Liver (tissue), 9 donors: ENCODE results near the gene BEX1. TPM values are rescaled to one million over a fixed set of nuclear protein-coding genes. Genes with fewer than 3 reads are reported as not detected.
"Not testable (repeated sequence)": the region's sequence is repeated elsewhere in the genome, so short reads cannot be mapped to it uniquely, and the experiment has no call there.

Experiments used
- DNase-seq: peaks from one replicate; pipeline ENCODE4 v3.0.0-alpha.2; 2017; ENCODE audit warnings: low spot score
- H3K27ac ChIP-seq, 2 donors: one replicate each; pipeline ENCODE4 v1.7.0; 2013; ENCODE audit warnings: inconsistent platforms in 2 of 2, low read length in 2 of 2, control low read depth in 1 of 2, low read depth in 1 of 2, mild to moderate bottlenecking in 1 of 2
- H3K27me3 ChIP-seq, 4 donors: one replicate each; pipeline versions ENCODE4 v1.6.1 to v1.7.0; 2013; ENCODE audit warnings: low read length in 3 of 4, inconsistent platforms in 1 of 4, mild to moderate bottlenecking in 1 of 4, moderate library complexity in 1 of 4; ENCODE audit not compliant: control insufficient read depth in 4 of 4, insufficient read depth in 4 of 4
- H3K36me3 ChIP-seq, 4 donors: one replicate each; pipeline versions ENCODE4 v1.6.1 to v1.7.0; 2013; ENCODE audit warnings: low read length in 3 of 4, mild to moderate bottlenecking in 3 of 4, low read depth in 1 of 4, moderate library complexity in 1 of 4; ENCODE audit not compliant: control insufficient read depth in 4 of 4, insufficient read depth in 3 of 4
- H3K4me1 ChIP-seq, 4 donors: one replicate each; pipeline versions ENCODE4 v1.6.1 to v1.7.0; 2013; ENCODE audit warnings: low read length in 3 of 4, mild to moderate bottlenecking in 3 of 4, moderate library complexity in 1 of 4; ENCODE audit not compliant: control insufficient read depth in 4 of 4, insufficient read depth in 4 of 4
- H3K4me3 ChIP-seq, 3 donors: one replicate each; pipeline versions ENCODE4 v1.6.1 to v1.7.0; 2013; ENCODE audit warnings: low read length in 3 of 3, control low read depth in 1 of 3, low read depth in 1 of 3, mild to moderate bottlenecking in 1 of 3
- H3K9ac ChIP-seq, 2 donors: one replicate each; pipeline ENCODE4 v1.7.0; 2013; ENCODE audit warnings: low read length in 2 of 2, mild to moderate bottlenecking in 2 of 2, moderate library complexity in 2 of 2, control low read depth in 1 of 2, low read depth in 1 of 2
- H3K9me3 ChIP-seq, 4 donors: one replicate each; pipeline versions ENCODE4 v1.6.1 to v1.7.0; 2013; ENCODE audit warnings: low read length in 3 of 4; ENCODE audit not compliant: control insufficient read depth in 4 of 4
- GABPA ChIP-seq, 2 donors: IDR thresholded peaks in 1 of 2; conservative IDR thresholded peaks in 1 of 2; 2 replicates each; pipeline ENCODE4 v1.6.1; 2016; ENCODE audit warnings: antibody characterized with exemption in 2 of 2, mild to moderate bottlenecking in 1 of 2, moderate library complexity in 1 of 2
- HNF4A ChIP-seq, 2 donors: conservative IDR thresholded peaks; 2 replicates each; pipeline ENCODE4 v1.6.1; 2016; ENCODE audit warnings: antibody characterized with exemption in 2 of 2, mild to moderate bottlenecking in 2 of 2
- HNF4G ChIP-seq: IDR thresholded peaks from 2 replicates; pipeline ENCODE4 v1.6.1; 2016; ENCODE audit warnings: antibody characterized with exemption
- JUND ChIP-seq, 2 donors: IDR thresholded peaks; 2 replicates each; pipeline ENCODE4 v1.6.1; 2016; ENCODE audit warnings: antibody characterized with exemption in 2 of 2
- NR2F2 ChIP-seq: IDR thresholded peaks from 2 replicates; pipeline ENCODE4 v1.6.1; 2016; ENCODE audit warnings: antibody characterized with exemption
- RXRA ChIP-seq, 2 donors: IDR thresholded peaks; 2 replicates each; pipeline ENCODE4 v1.6.1; 2017 to 2018; ENCODE audit warnings: antibody characterized with exemption in 2 of 2, mild to moderate bottlenecking in 1 of 2
- SP1 ChIP-seq: IDR thresholded peaks from 2 replicates; pipeline ENCODE4 v1.6.1; 2018; ENCODE audit warnings: antibody characterized with exemption, mild to moderate bottlenecking
- YY1 ChIP-seq: IDR thresholded peaks from 2 replicates; pipeline ENCODE4 v1.6.1; 2016; ENCODE audit warnings: antibody characterized with exemption, mild to moderate bottlenecking
- WGBS: extraction: QIAGEN DNeasy Blood & Tissue Kit; methylation state at CpG from one replicate; pipeline ENCODE4 v1.1.7; 2013; 5-methylcytosine and 5-hydroxymethylcytosine counted together
- polyA plus RNA-seq, 2 donors: library from polyadenylated mRNA; stranded (reverse) in 1 of 2; unstranded in 1 of 2; fragments of 200-250 nt in 1 of 2; fragments of >200 nt in 1 of 2; fragmentation: Nextera tagmentation in 1 of 2; extraction: Ambion mirVana in 1 of 2; gene quantifications; one replicate each; pipeline versions ENCODE4 v1.2.1 to v1.2.3, GENCODE V29; 2013 to 2015
- total RNA-seq, 2 donors: library from RNA; depleted of rRNA; stranded (reverse); fragments of >200 nt; gene quantifications; one replicate each; pipeline ENCODE4 v1.2.3, GENCODE V29; 2014
- TF ChIP-seq, protein P1 (sequence below): fragments of 150-350 bp; IDR thresholded peaks from 2 replicates; pipeline ENCODE4 v1.5.1; 2017; ENCODE audit warnings: improper control_type of control experiment, low read depth, low read length; ENCODE audit not compliant: missing input control
- TF ChIP-seq, protein P2 (sequence below): IDR thresholded peaks from 2 replicates; pipeline ENCODE4 v1.6.1; 2016; ENCODE audit warnings: antibody characterized with exemption
- TF ChIP-seq, protein P3 (sequence below): IDR thresholded peaks from 2 replicates; pipeline ENCODE4 v1.6.1; 2016; ENCODE audit warnings: antibody characterized with exemption
- donor health status: healthy.
- donor health status: healthy.
- donor health status: healthy.
- donor health status: healthy.
- donor health status: healthy.

Gene BEX1
- total and polyA plus RNA-seq, 4 donors, result 0.75 to 84.0 (median 3.1) TPM

DNA sequence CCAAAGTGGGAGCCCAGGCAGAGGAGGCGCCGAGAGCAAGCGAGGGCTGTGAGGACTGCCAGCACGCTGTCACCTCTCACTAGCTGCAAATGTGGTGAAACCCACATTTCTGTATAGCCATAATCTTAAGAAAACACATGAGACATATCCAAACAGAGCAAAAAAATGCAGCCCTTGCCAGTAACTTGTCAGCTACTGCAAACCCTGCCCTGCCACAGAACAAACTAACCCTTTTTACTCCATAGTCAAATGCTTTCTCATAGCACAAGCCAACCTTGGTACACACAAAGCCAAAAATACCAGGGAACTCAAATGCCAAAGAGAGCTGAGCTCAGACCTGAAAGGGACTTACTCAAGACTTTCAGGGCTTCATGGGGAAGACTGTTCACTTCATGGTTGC is 43.9 kb upstream of the BEX1 start:
- 88% methylated on average over 4 of the region's 4 CpGs for WGBS
- no peak for TF ChIP-seq HNF4A (conservative IDR thresholded peaks at IDR 0.05)
- TF ChIP-seq JUND (IDR thresholded peaks at IDR 0.05), result no peak
- no peak for TF ChIP-seq NR2F2
- TF ChIP-seq SP1, result no peak
- no peak for TF ChIP-seq YY1
- TF ChIP-seq HNF4G, result no peak
- TF ChIP-seq, protein P1, sequence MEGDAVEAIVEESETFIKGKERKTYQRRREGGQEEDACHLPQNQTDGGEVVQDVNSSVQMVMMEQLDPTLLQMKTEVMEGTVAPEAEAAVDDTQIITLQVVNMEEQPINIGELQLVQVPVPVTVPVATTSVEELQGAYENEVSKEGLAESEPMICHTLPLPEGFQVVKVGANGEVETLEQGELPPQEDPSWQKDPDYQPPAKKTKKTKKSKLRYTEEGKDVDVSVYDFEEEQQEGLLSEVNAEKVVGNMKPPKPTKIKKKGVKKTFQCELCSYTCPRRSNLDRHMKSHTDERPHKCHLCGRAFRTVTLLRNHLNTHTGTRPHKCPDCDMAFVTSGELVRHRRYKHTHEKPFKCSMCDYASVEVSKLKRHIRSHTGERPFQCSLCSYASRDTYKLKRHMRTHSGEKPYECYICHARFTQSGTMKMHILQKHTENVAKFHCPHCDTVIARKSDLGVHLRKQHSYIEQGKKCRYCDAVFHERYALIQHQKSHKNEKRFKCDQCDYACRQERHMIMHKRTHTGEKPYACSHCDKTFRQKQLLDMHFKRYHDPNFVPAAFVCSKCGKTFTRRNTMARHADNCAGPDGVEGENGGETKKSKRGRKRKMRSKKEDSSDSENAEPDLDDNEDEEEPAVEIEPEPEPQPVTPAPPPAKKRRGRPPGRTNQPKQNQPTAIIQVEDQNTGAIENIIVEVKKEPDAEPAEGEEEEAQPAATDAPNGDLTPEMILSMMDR, result no peak
- TF ChIP-seq RXRA (IDR thresholded peaks at IDR 0.05), result no peak
- no peak for TF ChIP-seq GABPA (IDR thresholded peaks at IDR 0.05 in 1 of 2, conservative IDR thresholded peaks at IDR 0.05 in 1 of 2)
- TF ChIP-seq, protein P2, sequence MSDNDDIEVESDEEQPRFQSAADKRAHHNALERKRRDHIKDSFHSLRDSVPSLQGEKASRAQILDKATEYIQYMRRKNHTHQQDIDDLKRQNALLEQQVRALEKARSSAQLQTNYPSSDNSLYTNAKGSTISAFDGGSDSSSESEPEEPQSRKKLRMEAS, result no peak
- TF ChIP-seq, protein P3, sequence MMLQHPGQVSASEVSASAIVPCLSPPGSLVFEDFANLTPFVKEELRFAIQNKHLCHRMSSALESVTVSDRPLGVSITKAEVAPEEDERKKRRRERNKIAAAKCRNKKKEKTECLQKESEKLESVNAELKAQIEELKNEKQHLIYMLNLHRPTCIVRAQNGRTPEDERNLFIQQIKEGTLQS, result no peak
- no peak overlapping the region for H3K4me3 ChIP-seq
- H3K27me3 ChIP-seq, result no peaks in the 10 kb centered on the region
- H3K27ac ChIP-seq, result no peak overlapping the region
- DNase-seq, result no peak
- peaks cover 0 to 2% (median 0%) of the 10 kb centered on the region in 4 donors for H3K9me3 ChIP-seq
- no peaks in the 10 kb centered on the region for H3K36me3 ChIP-seq
- H3K4me1 ChIP-seq, result no peaks in the 10 kb centered on the region
- H3K9ac ChIP-seq, result no peak overlapping the region

DNA sequence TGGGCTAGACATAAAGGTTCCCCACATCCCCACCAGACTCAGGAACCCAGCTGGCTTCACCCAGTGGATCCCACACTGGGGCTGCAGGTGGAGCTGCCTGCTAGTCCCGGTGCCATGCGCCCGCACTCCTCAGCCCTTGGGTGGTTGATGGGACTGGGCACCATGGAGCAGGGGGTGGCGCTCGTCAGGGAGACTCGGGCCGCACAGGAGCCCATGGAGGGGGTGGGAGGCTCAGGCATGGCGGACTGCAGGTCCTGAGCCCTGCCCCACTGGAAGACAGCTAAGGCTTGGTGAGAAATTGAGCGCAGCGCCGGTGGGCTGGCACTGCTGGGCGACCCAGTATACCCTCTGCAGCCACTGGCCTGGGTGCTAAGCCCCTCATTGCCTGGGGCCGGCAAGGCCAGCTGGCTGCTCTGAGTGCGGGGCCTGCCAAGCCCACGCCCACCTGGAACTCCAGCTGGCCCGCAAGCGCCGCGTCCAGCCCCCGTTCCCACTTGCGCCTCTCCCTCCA is 43.3 kb upstream of the BEX1 start:
- 95% methylated on average over 21 of the region's 21 CpGs for WGBS

DNA sequence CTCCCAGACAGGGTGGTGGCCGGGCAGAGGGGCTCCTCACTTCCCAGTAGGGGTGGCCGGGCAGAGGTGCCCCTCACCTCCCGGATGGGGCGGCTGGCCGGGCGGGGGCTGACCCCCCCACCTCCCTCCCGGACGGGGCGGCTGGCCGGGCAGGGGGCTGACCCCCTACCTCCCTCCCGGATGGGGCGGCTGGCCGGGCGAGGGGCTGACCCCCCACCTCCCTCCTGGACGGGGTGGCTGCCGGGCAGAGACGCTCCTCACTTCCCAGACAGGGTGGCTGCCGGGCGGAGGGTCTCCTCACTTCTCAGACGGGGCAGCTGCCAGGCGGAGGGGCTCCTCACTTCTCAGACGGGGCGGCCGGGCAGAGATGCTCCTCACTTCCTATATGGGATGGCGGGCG is 40.4 kb upstream of the BEX1 start:
- H3K9me3 ChIP-seq, DNase-seq, H3K9ac ChIP-seq, H3K4me1 ChIP-seq, H3K4me3 ChIP-seq, H3K27ac ChIP-seq, H3K36me3 ChIP-seq, H3K27me3 ChIP-seq: not testable (repeated sequence)
- 88% methylated on average over 26 of the region's 26 CpGs for WGBS

More for the DNA sequence above, 43.3 kb upstream of the BEX1 start:
- not testable (repeated sequence) for H3K4me1 ChIP-seq, H3K27ac ChIP-seq, DNase-seq, H3K9me3 ChIP-seq, H3K4me3 ChIP-seq, H3K36me3 ChIP-seq, H3K27me3 ChIP-seq, H3K9ac ChIP-seq

DNA sequence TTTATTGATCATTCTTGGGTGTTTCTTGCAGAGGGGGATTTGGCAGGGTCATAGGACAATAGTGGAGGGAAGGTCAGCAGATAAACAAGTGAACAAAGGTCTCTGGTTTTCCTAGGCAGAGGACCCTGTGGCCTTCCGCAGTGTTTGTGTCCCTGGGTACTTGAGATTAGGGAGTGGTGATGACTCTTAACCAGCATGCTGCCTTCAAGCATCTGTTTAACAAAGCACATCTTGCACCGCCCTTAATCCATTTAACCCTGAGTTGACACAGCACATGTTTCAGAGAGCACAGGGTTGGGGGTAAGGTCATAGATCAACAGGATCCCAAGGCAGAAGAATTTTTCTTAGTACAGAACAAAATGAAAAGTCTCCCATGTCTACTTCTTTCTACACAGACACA is 39.9 kb upstream of the BEX1 start:
- H3K9me3 ChIP-seq, H3K36me3 ChIP-seq, H3K4me1 ChIP-seq, H3K27ac ChIP-seq, H3K27me3 ChIP-seq, H3K9ac ChIP-seq, H3K4me3 ChIP-seq, DNase-seq: not testable (repeated sequence)
- no CpG with 5 or more reads among the region's 2 CpGs for WGBS
